Measurements from ENCODE around the gene FILIP1L. TPM values are rescaled to one million over a fixed set of nuclear protein-coding genes. Genes with fewer than 3 reads are reported as not detected.
A peak's percentile ranks its signal among the peaks of the same experiment; 100 is the strongest.

Gene FILIP1L
- total RNA-seq, 1 experiment from 2014 or later: 0.07 TPM

- H3K23ac ChIP-seq (ENCODE audit: insufficient read length, low read depth, low read length): no peak overlapping the region
- H3K4me1 ChIP-seq (ENCODE audit: insufficient read depth, low read length): no peaks in the 10 kb centered on the region
- H3K4me1 Mint-ChIP-seq: peaks cover 15 to 16% of the 10 kb centered on the region in 2 experiments
- H3K4me3 Mint-ChIP-seq: peak overlapping the region; percentile 58 to 82
- WGBS (ENCODE audit: extremely low coverage, insufficient read length, low lambda C conversion rate): no CpG with 5 or more reads among the region's 6 CpGs
- no peak overlapping the region for H2BK15ac ChIP-seq (ENCODE audit: low read depth, low read length)
- no peaks in the 10 kb centered on the region for H3K79me1 ChIP-seq (ENCODE audit: insufficient read depth, low read depth, low read length, poor library complexity, severe bottlenecking)
- no peaks in the 10 kb centered on the region for H3K9me3 Mint-ChIP-seq
- no peak overlapping the region for H3K27ac Mint-ChIP-seq
- no peaks in the 10 kb centered on the region for H3K36me3 Mint-ChIP-seq (ENCODE audit: insufficient read depth in 1 of 3, low read depth in 3 of 3)
- H3K14ac ChIP-seq (ENCODE audit: insufficient read depth, low read length): no peak overlapping the region
- peaks cover 92% of the 10 kb centered on the region for H3K27me3 Mint-ChIP-seq (ENCODE audit: low read depth)
- no peak overlapping the region for H2BK5ac ChIP-seq (ENCODE audit: insufficient read length, low read length)
- H4K5ac ChIP-seq (ENCODE audit: insufficient read length, low read depth, low read length): no peak overlapping the region
- no peak overlapping the region for H2BK20ac ChIP-seq (ENCODE audit: low read depth, low read length, poor library complexity, severe bottlenecking)
- H4K91ac ChIP-seq (ENCODE audit: insufficient read length, low read depth, low read length): no peak overlapping the region
- no peak for DNase-seq
- no peak overlapping the region for H2BK12ac ChIP-seq (ENCODE audit: insufficient read length, low read depth, low read length)
- H4K8ac ChIP-seq (replicated peaks; ENCODE audit: insufficient read length, low read depth, low read length): no peak overlapping the region
- H2AFZ ChIP-seq (ENCODE audit: low read length): no peak overlapping the region
- no peaks in the 10 kb centered on the region for H4K20me1 ChIP-seq (ENCODE audit: control insufficient read depth, insufficient read depth, insufficient read length)
- H3K79me2 ChIP-seq (ENCODE audit: insufficient read depth, low read length): no peaks in the 10 kb centered on the region
- peak overlapping the region; percentile 41 for H3K9ac ChIP-seq (ENCODE audit: extremely low read depth, insufficient read length, low read length)
- H3K4me2 ChIP-seq (ENCODE audit: insufficient read depth, insufficient read length, low read length): peak overlapping the region; percentile 65
- no peak overlapping the region for H3K27ac ChIP-seq (ENCODE audit: insufficient read length, low read depth, low read length)
- H3K9me3 ChIP-seq (ENCODE audit: control insufficient read depth, low read depth, low read length): no peaks in the 10 kb centered on the region
- peaks cover 4% of the 10 kb centered on the region for H3K23me2 ChIP-seq (ENCODE audit: insufficient read length, low read depth, low read length, poor library complexity, severe bottlenecking)
- peaks cover 21% of the 10 kb centered on the region for H3K27me3 ChIP-seq (ENCODE audit: insufficient read depth, low read length)
- H3K4ac ChIP-seq (ENCODE audit: low read depth, low read length): no peak overlapping the region
- no peak overlapping the region for H3K18ac ChIP-seq (ENCODE audit: insufficient read length, low read depth, low read length)
- TF ChIP-seq CTCF (conservative IDR thresholded peaks at IDR 0.05): no peak
- H2AK5ac ChIP-seq (ENCODE audit: insufficient read length, low read length): no peak overlapping the region
- no peak overlapping the region for H3T11ph ChIP-seq (ENCODE audit: low read length)
- no peak overlapping the region for H2BK120ac ChIP-seq (ENCODE audit: low read depth, low read length, poor library complexity, severe bottlenecking)
- no peak overlapping the region for H3K56ac ChIP-seq (ENCODE audit: insufficient read length, low read depth, low read length)
Observed at GRCh38 chr3:99875581-99875928, 238.7 kb downstream of the FILIP1L start.
